PC-9 (cell line): Measurements from ENCODE around the gene C4orf46. TPM values are rescaled to one million over a fixed set of nuclear protein-coding genes. Genes with fewer than 3 reads are reported as not detected.

Experiments
- BruUV-seq: library from RNA; stranded (reverse); fragments of 400-500 nt; replicated peaks from 2 replicates; lab custom pipeline; 2021; lab: Mats Ljungman, UMichigan
- CTCF ChIA-PET: fragments of 300-600 bp; sonication (Branson Sonifier 250); formaldehyde crosslinking; loops from one replicate; lab custom pipeline; 2022; ENCODE audit warnings: antibody characterized with exemption; lab: Charles Lee
- POLR2A ChIA-PET: fragments of 300-600 bp; sonication (Branson Sonifier 250); formaldehyde crosslinking; loops from one replicate; lab custom pipeline; 2022; ENCODE audit warnings: antibody characterized with exemption; ENCODE audit not compliant: unreplicated experiment; lab: Charles Lee
- DNase-seq, 2 experiments: peaks; one replicate each; pipeline versions ENCODE4 v3.0.0 to v3.0.0-alpha.2; 2015 to 2022; ENCODE audit warnings: mixed read lengths in 1 of 2
- H2AFZ ChIP-seq: fragments of 200-600 bp; sonication (generic); 2 replicates; pipeline ENCODE4 v1.8.1; 2017; ENCODE audit warnings: antibody characterized with exemption
- H3F3A ChIP-seq: fragments of 200-600 bp; sonication (generic); 2 replicates; pipeline ENCODE4 v1.8.1; 2017; ENCODE audit warnings: antibody characterized with exemption, mild to moderate bottlenecking, low read depth; ENCODE audit not compliant: insufficient read depth
- H3K27ac ChIP-seq: fragments of 200-600 bp; sonication (generic); 2 replicates; pipeline ENCODE4 v1.6.1; 2016; ENCODE audit warnings: mixed run types
- H3K27me3 ChIP-seq: fragments of 200-600 bp; sonication (generic); 2 replicates; pipeline ENCODE4 v1.6.1; 2016; ENCODE audit warnings: low read depth, mixed run types; ENCODE audit not compliant: insufficient read depth
- H3K36me3 ChIP-seq: fragments of 200-600 bp; sonication (generic); 2 replicates; pipeline ENCODE4 v1.6.1; 2016; ENCODE audit warnings: low read depth, mixed run types
- H3K4me1 ChIP-seq: fragments of 200-600 bp; sonication (generic); replicated peaks from 2 replicates; pipeline ENCODE4 v1.6.1; 2016; ENCODE audit warnings: mixed run types; ENCODE audit not compliant: insufficient read depth
- H3K4me2 ChIP-seq: fragments of 200-600 bp; sonication (generic); 2 replicates; pipeline ENCODE4 v1.6.1; 2017; ENCODE audit warnings: mixed run types
- H3K4me3 ChIP-seq: fragments of 200-600 bp; sonication (generic); 2 replicates; pipeline ENCODE4 v1.6.1; 2016; ENCODE audit warnings: mixed run types
- H3K79me2 ChIP-seq: fragments of 200-600 bp; sonication (generic); 2 replicates; pipeline ENCODE4 v1.6.1; 2017; ENCODE audit warnings: low read depth, mixed run types
- H3K9me2 ChIP-seq: fragments of 200-600 bp; sonication (generic); 2 replicates; pipeline ENCODE4 v1.8.1; 2017; ENCODE audit warnings: mild to moderate bottlenecking; ENCODE audit not compliant: insufficient read depth
- H3K9me3 ChIP-seq: fragments of 200-600 bp; sonication (generic); 2 replicates; pipeline ENCODE4 v1.8.1; 2016; ENCODE audit warnings: low read depth; ENCODE audit not compliant: insufficient read depth
- H4K20me1 ChIP-seq: fragments of 200-600 bp; sonication (generic); 2 replicates; pipeline ENCODE4 v1.8.1; 2017; ENCODE audit not compliant: insufficient read depth
- CTCF ChIP-seq: fragments of 200-600 bp; sonication (generic); conservative IDR thresholded peaks from 2 replicates; pipeline ENCODE4 v1.6.1; 2017; ENCODE audit warnings: mixed run types, antibody characterized with exemption, mild to moderate bottlenecking, moderate library complexity
- EZH2 ChIP-seq: fragments of 200-600 bp; sonication (generic); IDR thresholded peaks from 2 replicates; pipeline ENCODE4 v1.8.0; 2017; ENCODE audit warnings: antibody characterized with exemption, low read depth
- intact Hi-C: fragments of 100-400 bp; cut with micrococcal nuclease; formaldehyde crosslinking; loops from one replicate; pipeline ENCODE4 v1.10.0; 2022; ENCODE audit not compliant: unreplicated experiment
- total RNA-seq: library from RNA; stranded (reverse); gene quantifications from 2 replicates; pipeline ENCODE4 v1.2.3, GENCODE V29; 2021

C4orf46 gene
- total RNA-seq, 1 experiment from 2014 or later: 9.8 TPM

GRCh38 chr4:158622251-158622650 is 49.4 kb downstream of the C4orf46 start:
- Histone ChIP-seq H3K4me1 (no peaks in the 10 kb centered on the region), H2AFZ (no peak overlapping the region), H4K20me1 (no peaks in the 10 kb centered on the region), H3K79me2 (no peaks in the 10 kb centered on the region), H3F3A (no peaks in the 10 kb centered on the region), H3K9me3 (no peaks in the 10 kb centered on the region), H3K27ac (no peak overlapping the region), H3K4me3 (no peak overlapping the region), H3K27me3 (no peaks in the 10 kb centered on the region), H3K4me2 (no peak overlapping the region), H3K36me3 (no peaks in the 10 kb centered on the region), H3K9me2 (no peaks in the 10 kb centered on the region)
- no peak for DNase-seq
- ChIA-PET POLR2A (no interaction called here), CTCF (no interaction called here)
- TF ChIP-seq EZH2 (no peak), CTCF (no peak)
- intact Hi-C loops: loop anchor here (10.0 kb wide), 4 partner anchors 127 to 823 kb away; no protein-coding TSS in a partner anchor
- no TSS peak for BruUV-seq

- H3K4me2 ChIP-seq: no peak overlapping the region
- H3K79me2 ChIP-seq: no peaks in the 10 kb centered on the region
- DNase-seq: no peak
- no peaks in the 10 kb centered on the region for H3K27me3 ChIP-seq
- no TSS peak for BruUV-seq
- CTCF ChIA-PET: no interaction called here
- H3K27ac ChIP-seq: no peak overlapping the region
- H3F3A ChIP-seq: no peaks in the 10 kb centered on the region
- H3K36me3 ChIP-seq: no peaks in the 10 kb centered on the region
- no peaks in the 10 kb centered on the region for H3K4me1 ChIP-seq
- TF ChIP-seq CTCF: no peak
- no peak for TF ChIP-seq EZH2
- intact Hi-C loops: loop anchor here (10.0 kb wide), 4 partner anchors 127 to 823 kb away; no protein-coding TSS in a partner anchor
- no peak overlapping the region for H2AFZ ChIP-seq
- H4K20me1 ChIP-seq: no peaks in the 10 kb centered on the region
- H3K4me3 ChIP-seq: no peak overlapping the region
- H3K9me3 ChIP-seq: no peaks in the 10 kb centered on the region
- POLR2A ChIA-PET: no interaction called here
- H3K9me2 ChIP-seq: no peaks in the 10 kb centered on the region
Observed at GRCh38 chr4:158621729-158622128, 50.0 kb downstream of the C4orf46 start.

DNA sequence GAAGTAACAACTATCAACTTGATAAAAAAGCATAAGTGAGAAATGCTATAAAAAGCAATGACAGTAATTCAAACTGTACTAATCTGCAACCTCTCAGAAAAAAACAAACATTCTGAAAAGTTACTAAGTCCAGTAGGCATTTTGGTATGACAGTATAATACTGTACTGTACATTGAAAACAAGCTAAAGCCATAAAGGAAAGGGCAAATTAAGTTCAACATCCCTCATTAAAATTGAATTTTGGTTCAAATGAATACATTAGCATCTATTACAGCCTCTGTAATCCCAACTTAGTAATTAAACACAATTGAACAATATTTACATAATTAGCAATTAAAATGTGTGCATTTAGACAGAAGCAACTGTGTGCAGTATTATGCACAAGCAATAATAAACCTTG is 53.7 kb downstream of the C4orf46 start:
- H4K20me1 ChIP-seq: no peaks in the 10 kb centered on the region
- no peak for DNase-seq
- ChIA-PET CTCF (no interaction called here), POLR2A (no interaction called here)
- no peaks in the 10 kb centered on the region for H3K79me2 ChIP-seq
- H2AFZ ChIP-seq: no peak overlapping the region
- no peaks in the 10 kb centered on the region for H3K27me3 ChIP-seq
- no peaks in the 10 kb centered on the region for H3F3A ChIP-seq
- TF ChIP-seq EZH2: no peak
- no peak for TF ChIP-seq CTCF
- H3K9me2 ChIP-seq: no peaks in the 10 kb centered on the region
- no peak overlapping the region for H3K27ac ChIP-seq
- no peak overlapping the region for H3K4me3 ChIP-seq
- no peaks in the 10 kb centered on the region for H3K36me3 ChIP-seq
- intact Hi-C loops: no loop called here
- no peak overlapping the region for H3K4me2 ChIP-seq
- BruUV-seq: no TSS peak
- H3K9me3 ChIP-seq: no peaks in the 10 kb centered on the region
- H3K4me1 ChIP-seq: no peaks in the 10 kb centered on the region

Other genes starting within 250 kb of the C4orf46 start
- not detected in 2 replicates for gene RXFP1, start 150.0 kb downstream of the C4orf46 start, total RNA-seq
- gene ETFDH, start 409 bp upstream of the C4orf46 start, total RNA-seq: 16.9 and 21.0 TPM in 2 replicates
- gene PPID, start 51.5 kb upstream of the C4orf46 start, total RNA-seq: 21.4 and 28.2 TPM in 2 replicates
- gene FNIP2, start 97.1 kb upstream of the C4orf46 start, total RNA-seq: 2.1 and 2.5 TPM in 2 replicates